ENCODE data around the gene PALLD. TPM values are rescaled to one million over a fixed set of nuclear protein-coding genes. Genes with fewer than 3 reads are reported as not detected.

Gene PALLD
- total and polyA plus RNA-seq, 12 donors, result 169 to 1,537 (median 667) TPM

DNA sequence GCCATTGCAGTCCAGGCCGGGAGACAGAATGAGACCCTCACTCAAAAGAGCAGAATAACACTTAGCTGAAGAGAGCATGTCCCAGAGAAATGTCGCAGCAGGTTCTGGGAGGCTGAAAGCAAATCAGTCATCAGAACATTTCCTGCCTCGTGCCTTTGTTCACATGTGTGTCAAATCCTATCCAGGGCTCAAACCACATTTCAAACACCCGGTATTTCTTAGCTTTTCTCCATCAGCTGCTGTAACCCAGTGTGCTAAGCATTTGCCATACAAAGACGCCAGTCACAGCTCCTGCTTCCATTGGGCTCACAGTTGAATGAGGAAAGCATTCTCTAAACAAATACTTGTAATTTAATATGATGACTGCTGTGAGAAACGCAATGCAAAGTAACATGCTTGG lies 6.0 kb downstream of the PALLD start:
- intact Hi-C loops (cut with DNase I), result loop anchor here in 1 of 10 donors (10.0 kb wide), 1 partner anchor 238 kb away; no protein-coding TSS in a partner anchor
- ATAC-seq, result no peak
- TF ChIP-seq, protein P1, sequence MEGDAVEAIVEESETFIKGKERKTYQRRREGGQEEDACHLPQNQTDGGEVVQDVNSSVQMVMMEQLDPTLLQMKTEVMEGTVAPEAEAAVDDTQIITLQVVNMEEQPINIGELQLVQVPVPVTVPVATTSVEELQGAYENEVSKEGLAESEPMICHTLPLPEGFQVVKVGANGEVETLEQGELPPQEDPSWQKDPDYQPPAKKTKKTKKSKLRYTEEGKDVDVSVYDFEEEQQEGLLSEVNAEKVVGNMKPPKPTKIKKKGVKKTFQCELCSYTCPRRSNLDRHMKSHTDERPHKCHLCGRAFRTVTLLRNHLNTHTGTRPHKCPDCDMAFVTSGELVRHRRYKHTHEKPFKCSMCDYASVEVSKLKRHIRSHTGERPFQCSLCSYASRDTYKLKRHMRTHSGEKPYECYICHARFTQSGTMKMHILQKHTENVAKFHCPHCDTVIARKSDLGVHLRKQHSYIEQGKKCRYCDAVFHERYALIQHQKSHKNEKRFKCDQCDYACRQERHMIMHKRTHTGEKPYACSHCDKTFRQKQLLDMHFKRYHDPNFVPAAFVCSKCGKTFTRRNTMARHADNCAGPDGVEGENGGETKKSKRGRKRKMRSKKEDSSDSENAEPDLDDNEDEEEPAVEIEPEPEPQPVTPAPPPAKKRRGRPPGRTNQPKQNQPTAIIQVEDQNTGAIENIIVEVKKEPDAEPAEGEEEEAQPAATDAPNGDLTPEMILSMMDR (IDR thresholded peaks at IDR 0.05), result no peak
- no peaks in the 10 kb centered on the region for H3K27me3 ChIP-seq
- H3K27ac ChIP-seq, result peak overlapping the region in 8 of 10 donors; percentile 31 to 87 (median 73)
- WGBS, 2 donors, result 48 to 64% methylated on average over 6 of the region's 6 CpGs
- no peak for DNase-seq
- no peaks in the 10 kb centered on the region for H3K9me3 ChIP-seq
- H3K36me3 ChIP-seq, result no peaks in the 10 kb centered on the region
- H3K4me3 ChIP-seq, result no peak overlapping the region
- peaks cover 0 to 46% (median 28%) of the 10 kb centered on the region in 9 donors for H3K4me1 ChIP-seq

DNA sequence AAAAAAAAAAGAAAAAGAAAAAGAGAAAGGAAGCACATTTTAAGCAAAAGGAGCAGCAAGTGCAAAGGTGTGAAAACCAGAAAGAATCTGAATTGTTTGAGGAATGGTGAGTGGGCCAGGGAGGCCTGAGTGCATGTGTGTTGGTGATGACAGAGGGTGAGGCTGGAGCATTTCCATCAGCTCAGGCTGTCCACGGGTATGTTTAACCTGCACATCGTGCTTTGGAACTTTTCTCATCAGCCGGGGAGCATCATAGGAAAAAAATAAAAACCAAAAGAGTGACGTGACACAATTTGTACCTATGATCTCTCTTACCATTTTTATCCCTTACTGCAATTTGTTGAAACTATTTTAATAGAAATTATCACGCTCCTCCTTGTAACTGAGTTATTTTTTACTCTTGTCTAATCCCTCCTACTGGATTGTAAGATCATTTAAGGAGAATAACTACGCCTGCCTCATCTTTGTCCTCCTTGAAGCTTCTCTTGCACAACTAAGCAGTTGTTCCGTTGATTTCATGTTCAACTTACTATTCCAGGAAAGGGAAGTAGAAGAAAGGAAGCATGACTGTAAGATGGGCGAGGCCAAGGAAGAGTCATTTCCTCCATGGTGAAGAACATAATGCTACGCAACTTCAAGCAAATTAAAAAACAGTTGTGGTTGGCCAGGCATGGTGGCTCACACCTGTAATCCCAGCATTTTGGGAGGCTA lies 7.0 kb downstream of the PALLD start:
- intact Hi-C loops (cut with DNase I), result loop anchor here in 1 of 10 donors (10.0 kb wide), 1 partner anchor 239 kb away; no protein-coding TSS in a partner anchor
- DNase-seq (no peak), ATAC-seq (peak; percentile 39 to 84 (median 77))
- Histone ChIP-seq H3K27me3 (no peaks in the 10 kb centered on the region), H3K9me3 (no peaks in the 10 kb centered on the region), H3K4me1 (peaks cover 0 to 50% (median 29%) of the 10 kb centered on the region in 9 donors), H3K36me3 (no peaks in the 10 kb centered on the region), H3K4me3 (no peak overlapping the region), H3K27ac (peak overlapping the region in 9 of 10 donors; percentile 23 to 87 (median 72))
- 43 to 53% methylated on average over 9 of the region's 9 CpGs for WGBS, 2 donors
- TF ChIP-seq, protein P1 (IDR thresholded peaks at IDR 0.05), result no peak

DNA sequence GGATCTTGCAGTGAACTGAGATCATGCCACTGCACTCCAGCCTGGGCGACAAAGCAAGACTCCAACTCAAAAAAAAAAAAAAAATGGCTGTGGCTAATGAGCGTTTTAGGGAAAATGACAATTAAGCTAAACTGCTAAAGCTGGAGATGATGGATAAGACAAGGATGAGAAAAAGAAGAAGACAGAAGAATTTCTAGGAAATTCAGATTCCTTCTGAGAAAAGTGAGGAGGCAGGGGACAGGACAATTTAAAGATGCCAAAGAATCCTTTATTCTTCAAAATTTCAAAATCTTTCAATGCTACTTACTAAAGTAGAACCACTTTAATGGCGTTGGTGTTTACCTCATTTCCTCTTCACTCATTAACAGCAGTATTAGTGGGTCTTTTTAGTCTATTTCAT lies 7.7 kb downstream of the PALLD start:
- WGBS, 2 donors, result 75 to 93% methylated on average over 3 of the region's 3 CpGs
- peak overlapping the region in 9 of 10 donors; percentile 23 to 87 (median 72) for H3K27ac ChIP-seq

DNA sequence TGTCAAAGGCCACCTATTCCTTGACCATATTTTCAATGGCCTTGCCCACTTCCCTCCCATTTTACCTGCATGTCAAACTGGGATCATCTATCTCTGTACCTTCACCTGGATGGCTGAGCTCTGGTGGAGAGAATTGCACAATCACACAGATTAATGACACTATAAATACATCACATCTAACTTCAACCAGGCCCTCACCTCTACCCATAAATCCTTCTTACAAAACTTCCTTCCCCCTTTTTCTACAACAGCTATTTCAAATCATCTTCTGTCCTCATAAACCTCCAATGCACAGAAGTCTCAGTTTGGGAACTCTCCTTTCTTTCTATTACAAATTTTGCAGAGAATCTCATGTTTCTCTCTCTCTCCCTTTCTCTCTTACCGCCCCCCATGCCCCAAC lies 9.2 kb downstream of the PALLD start:
- 80 to 83% methylated on average over 1 of the region's 1 CpG for WGBS, 2 donors
- Histone ChIP-seq H3K9me3 (no peaks in the 10 kb centered on the region), H3K27me3 (no peaks in the 10 kb centered on the region), H3K4me1 (peaks cover 0 to 64% (median 32%) of the 10 kb centered on the region in 9 donors), H3K4me3 (no peak overlapping the region), H3K27ac (peak overlapping the region in 4 of 10 donors; percentile 19 to 87 (median 41)), H3K36me3 (no peaks in the 10 kb centered on the region)
- TF ChIP-seq, protein P1 (IDR thresholded peaks at IDR 0.05), result no peak
- no peak for ATAC-seq
- no peak for DNase-seq
- intact Hi-C loops (cut with DNase I), result loop anchor here in 1 of 10 donors (10.0 kb wide), 1 partner anchor 241 kb away; no protein-coding TSS in a partner anchor

More for the DNA sequence above, 7.7 kb downstream of the PALLD start:
- H3K4me1 ChIP-seq, result peaks cover 0 to 56% (median 32%) of the 10 kb centered on the region in 9 donors
- H3K4me3 ChIP-seq, result no peak overlapping the region
- intact Hi-C loops (cut with DNase I), result loop anchor here in 1 of 10 donors (10.0 kb wide), 1 partner anchor 240 kb away; no protein-coding TSS in a partner anchor
- H3K36me3 ChIP-seq, result no peaks in the 10 kb centered on the region
- no peaks in the 10 kb centered on the region for H3K27me3 ChIP-seq
- TF ChIP-seq, protein P1 (IDR thresholded peaks at IDR 0.05), result no peak
- ATAC-seq (no peak), DNase-seq (no peak)
- H3K9me3 ChIP-seq, result no peaks in the 10 kb centered on the region
